GM12801 (cell line): Measurements from ENCODE around the gene IMMP2L.

ENCODE experiments used
- TF ChIP-seq, protein P1 (sequence below): IDR thresholded peaks from one replicate; pipeline ENCODE4 v1.5.1; 2011; ENCODE audit warnings: control low read depth; ENCODE audit not compliant: insufficient read length; ENCODE audit errors: extremely low read depth

IMMP2L gene

DNA sequence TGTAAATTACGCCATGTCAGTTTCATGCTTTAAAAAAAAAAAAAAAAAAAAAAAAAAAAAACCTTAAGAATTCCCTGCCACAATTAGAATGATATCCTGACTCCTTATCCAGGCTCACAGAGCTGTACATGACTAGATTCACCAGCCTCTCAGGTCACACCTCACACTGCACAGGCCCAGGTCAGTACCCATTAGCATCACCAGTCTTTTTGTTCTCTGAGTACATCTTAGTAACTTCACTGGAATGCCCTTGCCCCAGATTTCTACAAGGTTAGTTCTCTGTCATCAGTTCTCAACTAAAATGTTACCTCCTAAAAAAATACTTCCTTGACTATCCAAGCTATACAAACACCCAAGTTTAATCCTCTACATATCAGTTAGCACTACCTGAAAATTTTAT is 260.4 kb downstream of the IMMP2L start:
- TF ChIP-seq, protein P1, sequence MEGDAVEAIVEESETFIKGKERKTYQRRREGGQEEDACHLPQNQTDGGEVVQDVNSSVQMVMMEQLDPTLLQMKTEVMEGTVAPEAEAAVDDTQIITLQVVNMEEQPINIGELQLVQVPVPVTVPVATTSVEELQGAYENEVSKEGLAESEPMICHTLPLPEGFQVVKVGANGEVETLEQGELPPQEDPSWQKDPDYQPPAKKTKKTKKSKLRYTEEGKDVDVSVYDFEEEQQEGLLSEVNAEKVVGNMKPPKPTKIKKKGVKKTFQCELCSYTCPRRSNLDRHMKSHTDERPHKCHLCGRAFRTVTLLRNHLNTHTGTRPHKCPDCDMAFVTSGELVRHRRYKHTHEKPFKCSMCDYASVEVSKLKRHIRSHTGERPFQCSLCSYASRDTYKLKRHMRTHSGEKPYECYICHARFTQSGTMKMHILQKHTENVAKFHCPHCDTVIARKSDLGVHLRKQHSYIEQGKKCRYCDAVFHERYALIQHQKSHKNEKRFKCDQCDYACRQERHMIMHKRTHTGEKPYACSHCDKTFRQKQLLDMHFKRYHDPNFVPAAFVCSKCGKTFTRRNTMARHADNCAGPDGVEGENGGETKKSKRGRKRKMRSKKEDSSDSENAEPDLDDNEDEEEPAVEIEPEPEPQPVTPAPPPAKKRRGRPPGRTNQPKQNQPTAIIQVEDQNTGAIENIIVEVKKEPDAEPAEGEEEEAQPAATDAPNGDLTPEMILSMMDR: no peak

DNA sequence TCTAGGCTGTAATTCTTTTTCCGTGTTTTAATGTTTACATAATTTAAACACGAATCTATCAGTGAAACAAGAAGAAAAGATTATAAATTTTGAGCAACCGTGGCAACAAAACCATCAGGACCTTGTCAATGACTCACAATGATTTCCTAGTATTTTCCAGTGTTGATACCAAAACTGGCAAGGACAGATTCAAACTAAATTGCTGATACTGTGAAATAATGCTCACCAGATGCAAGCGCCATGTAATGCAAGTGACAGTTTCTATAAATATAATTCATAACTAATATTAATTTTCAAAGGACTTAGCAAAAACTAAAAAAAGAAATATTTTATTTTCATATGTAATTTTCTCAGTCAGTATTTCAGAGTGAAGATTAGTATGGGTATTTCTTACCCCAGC is 267.8 kb downstream of the IMMP2L start:
- TF ChIP-seq, protein P1: no peak

DNA sequence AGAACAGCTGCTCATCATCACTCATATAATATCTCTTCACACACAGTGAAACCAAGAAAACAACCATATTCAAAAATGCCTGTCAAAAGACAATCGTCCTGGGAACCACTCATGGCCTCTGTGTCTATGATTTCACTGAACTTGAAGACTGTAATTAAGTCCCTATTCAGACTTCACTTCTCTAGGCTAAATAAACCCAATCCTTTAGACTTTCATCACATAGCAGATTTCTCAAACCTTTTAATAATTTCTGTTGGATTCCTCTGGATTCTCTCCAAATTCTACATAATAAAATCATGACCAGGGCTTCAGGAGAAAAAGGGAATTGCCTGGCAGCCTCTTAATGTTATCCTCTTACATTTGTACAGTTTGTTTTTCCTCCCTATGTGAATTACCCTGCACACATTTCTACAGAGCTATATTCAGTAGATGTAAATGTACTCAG is 270.2 kb downstream of the IMMP2L start:
- TF ChIP-seq, protein P1: no peak

DNA sequence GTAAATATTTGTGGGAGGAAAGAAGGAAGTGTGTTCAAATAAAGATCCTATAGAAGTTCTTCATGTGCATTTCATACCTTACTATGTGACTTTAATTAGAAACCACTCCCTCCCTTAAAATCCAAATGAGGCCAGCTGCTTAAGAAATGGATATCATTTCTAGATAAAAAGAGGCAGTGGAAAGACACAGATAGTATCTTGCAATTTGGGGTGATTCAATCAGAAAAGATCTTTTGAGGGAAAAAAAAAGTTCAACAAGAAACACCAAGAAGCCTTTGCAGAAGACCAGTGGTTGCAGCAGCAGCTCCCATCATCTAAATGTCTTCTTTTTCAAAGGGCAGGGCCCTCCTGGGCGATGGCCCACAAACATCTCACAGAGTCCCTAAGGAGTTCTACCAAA is 271.3 kb downstream of the IMMP2L start:
- TF ChIP-seq, protein P1: no peak

DNA sequence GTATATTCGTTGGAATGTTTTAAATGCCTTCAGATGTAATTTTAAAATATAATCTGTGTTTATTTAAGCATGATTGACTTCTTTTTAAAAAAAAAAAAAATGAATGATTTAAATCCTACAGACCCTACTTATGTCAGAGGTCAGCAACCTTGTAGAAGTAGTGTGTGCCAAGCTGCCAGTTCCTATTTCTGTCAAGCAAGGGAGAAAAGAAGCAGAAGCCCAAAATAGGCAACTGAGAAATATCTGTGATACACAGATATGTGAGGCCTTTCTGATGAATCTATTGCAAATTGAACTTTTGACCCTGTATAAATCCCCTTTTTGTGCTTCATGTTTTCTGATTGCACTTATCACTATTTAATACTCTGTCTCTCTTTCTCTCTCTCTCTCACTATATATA is 271.9 kb downstream of the IMMP2L start:
- TF ChIP-seq, protein P1: no peak

DNA sequence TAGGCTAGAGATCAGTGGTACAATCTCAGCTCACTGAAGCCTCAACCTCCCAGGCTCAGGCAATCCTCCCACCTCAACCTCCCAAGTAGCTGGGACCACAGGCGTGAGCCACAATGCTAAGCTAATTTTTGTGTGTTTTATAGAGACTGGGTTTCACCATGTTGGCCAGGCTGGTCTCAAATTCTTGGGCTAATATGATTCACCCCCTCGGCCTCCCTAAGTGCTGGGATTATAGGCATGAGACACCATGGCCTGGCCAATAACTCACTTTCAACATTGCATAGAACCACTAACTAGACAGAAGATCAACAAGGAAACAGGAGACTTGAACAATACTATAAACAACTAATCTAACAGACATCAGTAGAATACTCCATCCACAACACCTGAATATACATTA is 279.7 kb downstream of the IMMP2L start:
- TF ChIP-seq, protein P1: no peak

DNA sequence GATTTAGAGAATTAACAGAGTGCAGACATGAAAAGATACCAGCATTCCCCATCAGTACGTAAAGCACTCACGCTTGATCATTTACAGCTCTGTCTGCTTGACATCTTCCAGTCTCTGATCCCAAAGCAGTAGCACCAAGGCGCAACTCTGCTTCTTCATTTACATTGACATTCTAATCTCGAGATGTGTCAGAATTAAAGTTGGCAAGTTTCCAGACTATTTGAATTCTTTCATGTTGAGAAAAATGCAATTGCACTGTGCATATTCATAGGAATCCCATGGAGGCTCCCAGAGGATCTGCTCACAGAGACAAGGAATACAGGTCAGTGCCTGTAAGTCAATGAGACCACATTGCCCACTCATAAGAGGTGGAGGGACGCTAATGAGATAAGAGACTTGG is 287.4 kb downstream of the IMMP2L start:
- TF ChIP-seq, protein P1: no peak

DNA sequence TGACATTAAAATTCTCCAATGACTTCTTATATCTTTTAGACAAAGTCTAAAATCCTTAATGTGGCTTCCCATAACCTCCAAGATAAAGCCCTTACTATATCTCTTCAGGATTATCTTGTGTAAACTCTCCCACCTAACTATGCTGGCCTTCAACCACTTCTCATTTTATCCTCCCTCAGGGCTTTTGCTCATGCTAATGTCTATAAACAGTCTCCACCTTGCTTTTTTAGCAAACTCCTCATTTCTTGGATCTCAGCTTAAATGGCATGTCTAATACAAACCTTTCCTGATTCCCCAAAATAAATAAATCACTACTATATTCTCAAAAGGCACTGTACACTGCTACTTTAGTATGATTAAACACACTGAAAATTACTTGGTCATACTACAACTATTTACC is 290.2 kb downstream of the IMMP2L start:
- TF ChIP-seq, protein P1: no peak
